ENCODE data around the gene GATD1. TPM values are rescaled to one million over a fixed set of nuclear protein-coding genes. Genes with fewer than 3 reads are reported as not detected.
A peak's percentile ranks its signal among the peaks of the same experiment; 100 is the strongest.

Gene GATD1
- total RNA-seq, 2 experiments from 2014 or later: 59.8 to 62.4 TPM

GRCh38 chr11:797296-798092 lies 20.2 kb upstream of the GATD1 start:
- POLR2A ChIA-PET: interaction anchor here (0.5 to 3.3 kb wide), 6 partner anchors 9 to 51 kb away, joined by 3 to 20 read pairs (median 12); partner anchors contain the start of genes PNPLA2, RPLP2 and TALDO1
- DNase-seq (peak; percentile 86), ATAC-seq (ENCODE audit: low read depth) (peak; percentile 50)
- no peaks in the 10 kb centered on the region for H3K27me3 Mint-ChIP-seq
- H3K4me3 Mint-ChIP-seq: peak overlapping the region; percentile 98
- H3K4me1 Mint-ChIP-seq: peaks cover 6% of the 10 kb centered on the region
- H3K36me3 Mint-ChIP-seq: peaks cover 3% of the 10 kb centered on the region
- no peaks in the 10 kb centered on the region for H3K9me3 Mint-ChIP-seq
- H3K27ac Mint-ChIP-seq: peak overlapping the region; percentile 95

DNA sequence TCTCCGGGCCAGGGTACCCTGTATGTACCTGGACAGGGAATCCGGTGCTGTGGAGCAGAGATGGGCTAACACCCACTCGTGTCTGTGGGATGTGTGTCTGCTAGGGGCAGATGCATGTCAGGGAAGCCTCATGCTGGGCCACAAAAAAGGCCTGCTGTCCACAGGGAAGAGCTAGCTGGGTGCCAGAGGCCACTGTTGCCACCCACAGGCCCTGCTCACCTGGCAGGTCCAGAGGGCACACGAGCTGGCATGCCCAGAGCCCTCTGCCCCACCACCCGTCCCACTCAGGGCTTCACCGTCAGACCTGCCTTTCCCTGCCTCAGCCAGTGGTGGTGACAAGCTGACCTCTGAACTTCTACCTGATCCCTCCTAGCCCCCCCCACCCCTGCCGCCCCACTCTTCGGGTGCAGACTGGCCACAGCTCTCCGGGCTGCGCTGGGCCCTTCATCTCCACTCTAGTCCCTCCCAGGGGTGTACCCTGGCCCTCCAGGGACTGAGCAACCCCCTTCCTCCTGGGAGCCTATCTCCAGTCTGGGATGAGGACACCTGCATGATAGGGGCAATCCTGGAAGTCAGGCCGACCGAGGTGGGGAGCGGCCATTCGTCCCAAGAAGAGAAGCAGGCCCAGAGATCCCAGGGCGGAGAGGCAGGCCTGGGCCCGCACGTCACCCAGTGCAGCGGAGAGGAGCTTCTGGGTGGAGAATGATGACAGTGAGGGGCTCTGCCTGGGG lies 19.4 kb upstream of the GATD1 start:
- Mint-ChIP-seq H3K27ac (peak overlapping the region; percentile 95), H3K4me3 (peak overlapping the region; percentile 98), H3K4me1 (peaks cover 6% of the 10 kb centered on the region), H3K27me3 (no peaks in the 10 kb centered on the region), H3K36me3 (peaks cover 3% of the 10 kb centered on the region), H3K9me3 (no peaks in the 10 kb centered on the region)
- POLR2A ChIA-PET: interaction anchor here (0.5 to 3.3 kb wide), 10 partner anchors 9 to 50 kb away, joined by 3 to 20 read pairs (median 7); partner anchors contain the start of genes PNPLA2, RPLP2 and TALDO1
- ATAC-seq (ENCODE audit: low read depth) (peak; percentile 0), DNase-seq (no peak)

- Mint-ChIP-seq H3K4me1 (peaks cover 6% of the 10 kb centered on the region), H3K27me3 (no peaks in the 10 kb centered on the region), H3K36me3 (peaks cover 3% of the 10 kb centered on the region), H3K9me3 (no peaks in the 10 kb centered on the region), H3K4me3 (peak overlapping the region; percentile 98), H3K27ac (peak overlapping the region; percentile 95)
- DNase-seq (peak; percentile 76), ATAC-seq (ENCODE audit: low read depth) (peak; percentile 48)
- POLR2A ChIA-PET: interaction anchor here (0.8 to 3.3 kb wide), 12 partner anchors 8 to 49 kb away, joined by 3 to 20 read pairs (median 5); partner anchors contain the start of genes PNPLA2, RPLP2 and TALDO1
These were observed 18.6 kb upstream of the GATD1 start for GRCh38 chr11:795634-796564.

DNA sequence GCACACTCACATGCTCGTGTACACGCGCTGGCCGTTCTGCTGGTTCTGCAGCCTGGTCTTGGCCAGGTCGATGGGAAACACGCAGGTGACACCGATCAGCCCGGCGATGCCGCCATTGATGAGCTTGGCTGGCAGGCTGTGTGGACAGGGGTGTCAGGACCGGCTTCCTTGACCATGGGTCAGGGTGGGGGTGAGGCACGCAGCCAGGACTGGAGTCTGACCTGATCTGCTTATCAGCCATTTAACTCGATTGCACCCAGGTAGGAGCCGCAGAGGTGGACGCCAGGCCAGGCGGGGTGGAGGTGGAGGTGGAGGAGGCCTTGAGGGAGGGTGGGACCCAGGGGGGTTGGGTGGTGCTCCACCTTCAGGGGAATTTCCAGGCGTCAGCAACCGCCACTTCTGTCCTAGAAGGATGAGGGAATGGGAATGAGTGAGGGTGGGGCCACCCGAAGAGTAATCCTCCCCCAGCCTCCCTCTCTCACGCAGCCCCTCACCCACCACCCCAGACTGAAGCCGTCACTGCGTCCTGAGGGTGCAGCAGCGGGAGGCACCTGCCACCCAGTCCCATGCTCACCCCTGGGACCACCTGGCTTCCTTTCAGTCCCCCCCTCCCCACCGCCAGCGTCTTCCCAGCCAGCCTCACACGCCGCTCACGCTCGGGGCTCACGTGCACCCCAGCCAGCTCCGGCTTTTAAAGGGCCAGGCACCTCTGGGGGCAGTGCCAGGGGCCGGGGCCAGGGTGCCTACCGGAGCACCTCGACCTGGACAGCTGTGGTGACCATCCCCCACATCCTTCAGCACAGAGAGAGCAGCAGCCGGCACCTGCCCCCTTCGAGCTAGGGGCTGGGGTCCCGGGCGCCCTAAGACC lies 17.7 kb upstream of the GATD1 start:
- Mint-ChIP-seq H3K27ac (peak overlapping the region; percentile 42), H3K36me3 (peaks cover 3% of the 10 kb centered on the region), H3K4me1 (peaks cover 6% of the 10 kb centered on the region), H3K27me3 (no peaks in the 10 kb centered on the region), H3K9me3 (no peaks in the 10 kb centered on the region), H3K4me3 (peak overlapping the region; percentile 98)
- ATAC-seq (ENCODE audit: low read depth) (no peak), DNase-seq (no peak)
- POLR2A ChIA-PET: interaction anchor here (1.1 to 3.3 kb wide), 7 partner anchors 9 to 31 kb away, joined by 3 to 20 read pairs (median 5); partner anchors contain the start of genes PNPLA2 and RPLP2

GRCh38 chr11:794013-794765 lies 16.9 kb upstream of the GATD1 start:
- H3K9me3 Mint-ChIP-seq: no peaks in the 10 kb centered on the region
- DNase-seq: no peak
- peaks cover 3% of the 10 kb centered on the region for H3K36me3 Mint-ChIP-seq
- peak overlapping the region; percentile 42 for H3K4me3 Mint-ChIP-seq
- H3K4me1 Mint-ChIP-seq: peaks cover 6% of the 10 kb centered on the region
- H3K27me3 Mint-ChIP-seq: no peaks in the 10 kb centered on the region
- no peak for ATAC-seq (ENCODE audit: low read depth)
- peak overlapping the region; percentile 42 for H3K27ac Mint-ChIP-seq
- POLR2A ChIA-PET: interaction anchor here (1.1 to 3.3 kb wide), 3 partner anchors 17 to 31 kb away, joined by 4 to 15 read pairs (median 5); partner anchors contain the start of gene GATD1

- Mint-ChIP-seq H3K9me3 (no peaks in the 10 kb centered on the region), H3K4me3 (no peak overlapping the region), H3K27ac (no peak overlapping the region), H3K36me3 (peaks cover 3% of the 10 kb centered on the region), H3K4me1 (peaks cover 6% of the 10 kb centered on the region), H3K27me3 (no peaks in the 10 kb centered on the region)
- ATAC-seq (ENCODE audit: low read depth): no peak
- no peak for DNase-seq
- POLR2A ChIA-PET: interaction anchor here (1.1 kb wide), 2 partner anchors 10 to 16 kb away, joined by 3 to 5 read pairs; partner anchors contain the start of gene GATD1
These were observed 16.3 kb upstream of the GATD1 start for GRCh38 chr11:793556-793955.

DNA sequence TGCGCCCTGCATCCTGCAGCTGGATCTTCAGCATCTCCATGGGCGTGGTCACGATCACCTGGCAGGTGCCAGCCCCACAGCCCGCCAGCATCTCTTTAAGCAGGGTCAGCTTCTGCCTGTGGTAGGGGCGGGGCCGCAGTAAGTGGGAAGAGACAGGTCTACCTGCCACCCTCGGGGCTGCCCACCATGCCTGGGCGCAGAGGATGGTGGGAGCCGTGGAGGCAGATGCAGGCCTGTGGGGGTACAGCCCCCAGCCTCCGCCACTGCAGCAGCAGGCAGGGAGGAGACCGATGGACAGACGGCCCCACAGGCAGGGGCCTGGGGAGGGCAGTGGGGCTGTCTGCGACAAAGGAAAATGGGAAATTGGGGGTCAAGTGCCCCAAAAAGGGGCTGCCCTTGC lies 15.6 kb upstream of the GATD1 start:
- Mint-ChIP-seq H3K27me3 (no peaks in the 10 kb centered on the region), H3K4me3 (no peak overlapping the region), H3K27ac (no peak overlapping the region), H3K4me1 (peaks cover 6% of the 10 kb centered on the region), H3K36me3 (peaks cover 3% of the 10 kb centered on the region), H3K9me3 (no peaks in the 10 kb centered on the region)
- POLR2A ChIA-PET: interaction anchor here (1.1 kb wide), 2 partner anchors 9 to 15 kb away, joined by 3 to 5 read pairs; partner anchors contain the start of gene GATD1
- ATAC-seq (ENCODE audit: low read depth) (no peak), DNase-seq (no peak)

GRCh38 chr11:792535-792821 lies 15.2 kb upstream of the GATD1 start:
- no peaks in the 10 kb centered on the region for H3K27me3 Mint-ChIP-seq
- H3K4me3 Mint-ChIP-seq: no peak overlapping the region
- H3K36me3 Mint-ChIP-seq: peaks cover 3% of the 10 kb centered on the region
- ATAC-seq (ENCODE audit: low read depth) (no peak), DNase-seq (no peak)
- H3K4me1 Mint-ChIP-seq: peaks cover 6% of the 10 kb centered on the region
- no peaks in the 10 kb centered on the region for H3K9me3 Mint-ChIP-seq
- POLR2A ChIA-PET: interaction anchor here (1.1 kb wide), 1 partner anchor 8 kb away, joined by 3 read pairs; no protein-coding TSS in a partner anchor
- H3K27ac Mint-ChIP-seq: no peak overlapping the region

- Mint-ChIP-seq H3K9me3 (no peaks in the 10 kb centered on the region), H3K36me3 (peaks cover 3% of the 10 kb centered on the region)
These were observed 14.6 kb upstream of the GATD1 start for GRCh38 chr11:791658-792534.

GRCh38 chr11:790721-791564 lies 13.7 kb upstream of the GATD1 start:
- no peaks in the 10 kb centered on the region for H3K9me3 Mint-ChIP-seq
- DNase-seq: no peak
- peaks cover 3% of the 10 kb centered on the region for H3K4me1 Mint-ChIP-seq
- H3K4me3 Mint-ChIP-seq: no peak overlapping the region
- peaks cover 3% of the 10 kb centered on the region for H3K36me3 Mint-ChIP-seq
- peak overlapping the region; percentile 42 for H3K27ac Mint-ChIP-seq
- POLR2A ChIA-PET: interaction anchor here (3.5 kb wide), 1 partner anchor 13 kb away, joined by 20 read pairs; the partner anchor contains the start of gene GATD1
- ATAC-seq (ENCODE audit: low read depth): no peak
- H3K27me3 Mint-ChIP-seq: no peaks in the 10 kb centered on the region

More at GRCh38 chr11:791658-792534, 14.6 kb upstream of the GATD1 start:
- no peak overlapping the region for H3K4me3 Mint-ChIP-seq
- no peaks in the 10 kb centered on the region for H3K27me3 Mint-ChIP-seq
- POLR2A ChIA-PET: interaction anchor here (1.1 to 3.5 kb wide), 2 partner anchors 8 to 14 kb away, joined by 3 to 20 read pairs; partner anchors contain the start of gene GATD1
- ATAC-seq (ENCODE audit: low read depth) (no peak), DNase-seq (no peak)
- no peak overlapping the region for H3K27ac Mint-ChIP-seq
- H3K4me1 Mint-ChIP-seq: peaks cover 5% of the 10 kb centered on the region

Measured in activated naive CD8-positive, alpha-beta T cell treated with anti-CD3 and anti-CD28 coated beads, Interleukin-2, amount 10 ng/mL, durations not matched to agents 7 days and 5 days (primary cell).